HepG2 (cell line): ENCODE measurements around the gene JAKMIP2.

Experiments used
- DNMT1 ChIP-seq: sonication (generic); formaldehyde crosslinking; IDR thresholded peaks from 2 replicates; pipeline ENCODE4 v1.5.1; 2020; ENCODE audit warnings: mild to moderate bottlenecking, missing genetic modification reagents
- GATA4 ChIP-seq: sonication (generic); IDR thresholded peaks from 2 replicates; pipeline ENCODE4 v1.6.1; 2016; ENCODE audit warnings: antibody characterized with exemption, low read depth, borderline replicate concordance
- MXI1 ChIP-seq: IDR thresholded peaks from 3 replicates; pipeline ENCODE4 v1.6.1; 2012; ENCODE audit warnings: low read depth, low read length, inconsistent platforms, borderline replicate concordance
- POLR2A ChIP-seq, 2 experiments: IDR thresholded peaks; 2 replicates each; pipeline ENCODE4 v1.6.1; 2011; ENCODE audit warnings: low read depth in 2 of 2, low read length in 2 of 2, mild to moderate bottlenecking in 1 of 2, moderate library complexity in 1 of 2; ENCODE audit not compliant: insufficient read depth in 1 of 2
- TBL1XR1 ChIP-seq: fragments of 150-350 bp; IDR thresholded peaks from 2 replicates; pipeline ENCODE4 v1.6.1; 2014; ENCODE audit warnings: borderline replicate concordance, low read length; ENCODE audit not compliant: partially characterized antibody
- ZBTB7A ChIP-seq: sonication (generic); formaldehyde crosslinking; IDR thresholded peaks from 2 replicates; pipeline ENCODE4 v1.8.0; 2022; ENCODE audit warnings: mild to moderate bottlenecking, missing genetic modification reagents
- ZNF274 ChIP-seq: sonication (generic); formaldehyde crosslinking; IDR thresholded peaks from 2 replicates; pipeline ENCODE4 v1.5.1; 2020; ENCODE audit warnings: mild to moderate bottlenecking, missing genetic modification reagents
- ZNF367 ChIP-seq: sonication (generic); formaldehyde crosslinking; IDR thresholded peaks from 2 replicates; pipeline ENCODE4 v1.4.0; 2020; ENCODE audit warnings: missing genetic modification reagents, borderline replicate concordance
- ZNF383 ChIP-seq: sonication (generic); formaldehyde crosslinking; IDR thresholded peaks from 2 replicates; pipeline ENCODE4 v1.4.0; 2020; ENCODE audit warnings: missing genetic modification reagents, mild to moderate bottlenecking, borderline replicate concordance
- ZNF709 ChIP-seq: sonication (generic); formaldehyde crosslinking; IDR thresholded peaks from 2 replicates; pipeline ENCODE4 v1.5.0; 2020; ENCODE audit warnings: mild to moderate bottlenecking, missing genetic modification reagents
- TF ChIP-seq, protein P1 (sequence below): sonication (generic); formaldehyde crosslinking; IDR thresholded peaks from 2 replicates; pipeline ENCODE4 v1.5.1; 2020; ENCODE audit warnings: mild to moderate bottlenecking, missing genetic modification reagents, moderate library complexity
- TF ChIP-seq, protein P2 (sequence below): sonication (generic); formaldehyde crosslinking; IDR thresholded peaks from 2 replicates; pipeline ENCODE4 v1.5.0; 2020; ENCODE audit warnings: mild to moderate bottlenecking, missing genetic modification reagents
- TF ChIP-seq, protein P3 (sequence below): sonication (generic); formaldehyde crosslinking; IDR thresholded peaks from 2 replicates; pipeline ENCODE4 v1.5.0; 2020; ENCODE audit warnings: mild to moderate bottlenecking, missing genetic modification reagents, moderate library complexity

DNA sequence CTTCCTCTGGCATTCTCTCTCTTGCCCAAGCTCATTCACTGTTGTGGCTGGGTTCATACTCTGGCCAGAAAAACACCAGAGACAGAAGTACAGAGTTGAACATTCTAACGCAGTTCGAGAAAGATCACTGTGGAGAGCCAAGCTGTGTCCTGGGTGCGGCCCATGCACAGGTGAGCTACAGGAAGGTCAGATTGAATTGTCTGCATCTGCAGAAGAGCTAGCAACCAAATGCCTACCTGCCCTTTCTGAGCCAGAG lies 145.9 kb downstream of the JAKMIP2 start:
- TF ChIP-seq, protein P1, sequence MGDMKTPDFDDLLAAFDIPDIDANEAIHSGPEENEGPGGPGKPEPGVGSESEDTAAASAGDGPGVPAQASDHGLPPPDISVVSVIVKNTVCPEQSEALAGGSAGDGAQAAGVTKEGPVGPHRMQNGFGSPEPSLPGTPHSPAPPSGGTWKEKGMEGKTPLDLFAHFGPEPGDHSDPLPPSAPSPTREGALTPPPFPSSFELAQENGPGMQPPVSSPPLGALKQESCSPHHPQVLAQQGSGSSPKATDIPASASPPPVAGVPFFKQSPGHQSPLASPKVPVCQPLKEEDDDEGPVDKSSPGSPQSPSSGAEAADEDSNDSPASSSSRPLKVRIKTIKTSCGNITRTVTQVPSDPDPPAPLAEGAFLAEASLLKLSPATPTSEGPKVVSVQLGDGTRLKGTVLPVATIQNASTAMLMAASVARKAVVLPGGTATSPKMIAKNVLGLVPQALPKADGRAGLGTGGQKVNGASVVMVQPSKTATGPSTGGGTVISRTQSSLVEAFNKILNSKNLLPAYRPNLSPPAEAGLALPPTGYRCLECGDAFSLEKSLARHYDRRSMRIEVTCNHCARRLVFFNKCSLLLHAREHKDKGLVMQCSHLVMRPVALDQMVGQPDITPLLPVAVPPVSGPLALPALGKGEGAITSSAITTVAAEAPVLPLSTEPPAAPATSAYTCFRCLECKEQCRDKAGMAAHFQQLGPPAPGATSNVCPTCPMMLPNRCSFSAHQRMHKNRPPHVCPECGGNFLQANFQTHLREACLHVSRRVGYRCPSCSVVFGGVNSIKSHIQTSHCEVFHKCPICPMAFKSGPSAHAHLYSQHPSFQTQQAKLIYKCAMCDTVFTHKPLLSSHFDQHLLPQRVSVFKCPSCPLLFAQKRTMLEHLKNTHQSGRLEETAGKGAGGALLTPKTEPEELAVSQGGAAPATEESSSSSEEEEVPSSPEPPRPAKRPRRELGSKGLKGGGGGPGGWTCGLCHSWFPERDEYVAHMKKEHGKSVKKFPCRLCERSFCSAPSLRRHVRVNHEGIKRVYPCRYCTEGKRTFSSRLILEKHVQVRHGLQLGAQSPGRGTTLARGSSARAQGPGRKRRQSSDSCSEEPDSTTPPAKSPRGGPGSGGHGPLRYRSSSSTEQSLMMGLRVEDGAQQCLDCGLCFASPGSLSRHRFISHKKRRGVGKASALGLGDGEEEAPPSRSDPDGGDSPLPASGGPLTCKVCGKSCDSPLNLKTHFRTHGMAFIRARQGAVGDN (CRISPR knock-in tag) = no peak
- TF ChIP-seq MXI1 = no peak
- no peak for TF ChIP-seq ZNF383 (CRISPR knock-in tag)
- no peak for TF ChIP-seq POLR2A (IDR thresholded peaks at IDR 0.05; ENCODE audit: insufficient read depth in 1 of 2, low read depth in 2 of 2, low read length in 2 of 2)
- no peak for TF ChIP-seq TBL1XR1
- TF ChIP-seq ZBTB7A = no peak
- no peak for TF ChIP-seq ZNF367
- no peak for TF ChIP-seq ZNF709 (CRISPR knock-in tag)
- TF ChIP-seq GATA4 = no peak
- TF ChIP-seq, protein P2, sequence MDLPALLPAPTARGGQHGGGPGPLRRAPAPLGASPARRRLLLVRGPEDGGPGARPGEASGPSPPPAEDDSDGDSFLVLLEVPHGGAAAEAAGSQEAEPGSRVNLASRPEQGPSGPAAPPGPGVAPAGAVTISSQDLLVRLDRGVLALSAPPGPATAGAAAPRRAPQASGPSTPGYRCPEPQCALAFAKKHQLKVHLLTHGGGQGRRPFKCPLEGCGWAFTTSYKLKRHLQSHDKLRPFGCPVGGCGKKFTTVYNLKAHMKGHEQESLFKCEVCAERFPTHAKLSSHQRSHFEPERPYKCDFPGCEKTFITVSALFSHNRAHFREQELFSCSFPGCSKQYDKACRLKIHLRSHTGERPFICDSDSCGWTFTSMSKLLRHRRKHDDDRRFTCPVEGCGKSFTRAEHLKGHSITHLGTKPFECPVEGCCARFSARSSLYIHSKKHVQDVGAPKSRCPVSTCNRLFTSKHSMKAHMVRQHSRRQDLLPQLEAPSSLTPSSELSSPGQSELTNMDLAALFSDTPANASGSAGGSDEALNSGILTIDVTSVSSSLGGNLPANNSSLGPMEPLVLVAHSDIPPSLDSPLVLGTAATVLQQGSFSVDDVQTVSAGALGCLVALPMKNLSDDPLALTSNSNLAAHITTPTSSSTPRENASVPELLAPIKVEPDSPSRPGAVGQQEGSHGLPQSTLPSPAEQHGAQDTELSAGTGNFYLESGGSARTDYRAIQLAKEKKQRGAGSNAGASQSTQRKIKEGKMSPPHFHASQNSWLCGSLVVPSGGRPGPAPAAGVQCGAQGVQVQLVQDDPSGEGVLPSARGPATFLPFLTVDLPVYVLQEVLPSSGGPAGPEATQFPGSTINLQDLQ (CRISPR knock-in tag) = no peak
- no peak for TF ChIP-seq DNMT1 (CRISPR knock-in tag)
- TF ChIP-seq, protein P3, sequence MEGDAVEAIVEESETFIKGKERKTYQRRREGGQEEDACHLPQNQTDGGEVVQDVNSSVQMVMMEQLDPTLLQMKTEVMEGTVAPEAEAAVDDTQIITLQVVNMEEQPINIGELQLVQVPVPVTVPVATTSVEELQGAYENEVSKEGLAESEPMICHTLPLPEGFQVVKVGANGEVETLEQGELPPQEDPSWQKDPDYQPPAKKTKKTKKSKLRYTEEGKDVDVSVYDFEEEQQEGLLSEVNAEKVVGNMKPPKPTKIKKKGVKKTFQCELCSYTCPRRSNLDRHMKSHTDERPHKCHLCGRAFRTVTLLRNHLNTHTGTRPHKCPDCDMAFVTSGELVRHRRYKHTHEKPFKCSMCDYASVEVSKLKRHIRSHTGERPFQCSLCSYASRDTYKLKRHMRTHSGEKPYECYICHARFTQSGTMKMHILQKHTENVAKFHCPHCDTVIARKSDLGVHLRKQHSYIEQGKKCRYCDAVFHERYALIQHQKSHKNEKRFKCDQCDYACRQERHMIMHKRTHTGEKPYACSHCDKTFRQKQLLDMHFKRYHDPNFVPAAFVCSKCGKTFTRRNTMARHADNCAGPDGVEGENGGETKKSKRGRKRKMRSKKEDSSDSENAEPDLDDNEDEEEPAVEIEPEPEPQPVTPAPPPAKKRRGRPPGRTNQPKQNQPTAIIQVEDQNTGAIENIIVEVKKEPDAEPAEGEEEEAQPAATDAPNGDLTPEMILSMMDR (CRISPR knock-in tag) = no peak
- TF ChIP-seq ZNF274 = no peak
